Measurements from ENCODE around the gene ZNF346. TPM values are rescaled to one million over a fixed set of nuclear protein-coding genes. Genes with fewer than 3 reads are reported as not detected.

The ZNF346 gene
- total RNA-seq, 4 donors from 2014 or later = 14.4 to 22.9 (median 18.5) TPM

- intact Hi-C loops (cut with DNase I) = no loop called here
- WGBS = 50% methylated on average over 2 of the region's 2 CpGs
- peaks cover 21 to 30% (median 27%) of the 10 kb centered on the region in 4 donors for H3K4me1 ChIP-seq
- no peaks in the 10 kb centered on the region for H3K9me3 ChIP-seq
- no peak overlapping the region for H3K4me3 ChIP-seq
- no peaks in the 10 kb centered on the region for H3K36me3 ChIP-seq
- H3K27ac ChIP-seq (replicated peaks in 1 of 4) = no peak overlapping the region
- TF ChIP-seq POLR2A (IDR thresholded peaks at IDR 0.05; ENCODE audit: low read depth) (no peak), EP300 (IDR thresholded peaks at IDR 0.05) (no peak), POLR2AphosphoS5 (IDR thresholded peaks at IDR 0.05) (no peak), CTCF (IDR thresholded peaks at IDR 0.05) (no peak)
- DNase-seq (ENCODE audit: extremely low spot score) = no peak
- no peaks in the 10 kb centered on the region for H3K27me3 ChIP-seq
Measured at GRCh38 chr5:177008716-177009115, 13.8 kb upstream of the ZNF346 start.

GRCh38 chr5:177010153-177010552, 12.3 kb upstream of the ZNF346 start:
- H3K4me1 ChIP-seq = peaks cover 7 to 20% (median 17%) of the 10 kb centered on the region in 4 donors
- TF ChIP-seq CTCF (IDR thresholded peaks at IDR 0.05) (no peak), POLR2AphosphoS5 (IDR thresholded peaks at IDR 0.05) (no peak), EP300 (IDR thresholded peaks at IDR 0.05) (no peak), POLR2A (IDR thresholded peaks at IDR 0.05; ENCODE audit: low read depth) (no peak)

GRCh38 chr5:177015156-177015555, 7.3 kb upstream of the ZNF346 start:
- DNase-seq (ENCODE audit: extremely low spot score) = no peak
- no peak overlapping the region for H3K27ac ChIP-seq (replicated peaks in 1 of 4)
- intact Hi-C loops (cut with DNase I) = no loop called here
- H3K36me3 ChIP-seq = no peaks in the 10 kb centered on the region
- no peak for TF ChIP-seq CTCF (IDR thresholded peaks at IDR 0.05)
- no peak for TF ChIP-seq POLR2AphosphoS5 (IDR thresholded peaks at IDR 0.05)
- no peak for TF ChIP-seq POLR2A (IDR thresholded peaks at IDR 0.05; ENCODE audit: low read depth)
- no peak for TF ChIP-seq EP300 (IDR thresholded peaks at IDR 0.05)
- 93% methylated on average over 4 of the region's 4 CpGs for WGBS
- H3K27me3 ChIP-seq = no peaks in the 10 kb centered on the region
- no peak overlapping the region for H3K4me3 ChIP-seq
- H3K9me3 ChIP-seq = no peaks in the 10 kb centered on the region
- H3K4me1 ChIP-seq = peaks cover 4 to 14% (median 11%) of the 10 kb centered on the region in 4 donors

More at GRCh38 chr5:177010153-177010552, 12.3 kb upstream of the ZNF346 start:
- DNase-seq (ENCODE audit: extremely low spot score) = no peak
- WGBS = 93% methylated on average over 4 of the region's 4 CpGs
- no peaks in the 10 kb centered on the region for H3K9me3 ChIP-seq
- no peak overlapping the region for H3K4me3 ChIP-seq
- intact Hi-C loops (cut with DNase I) = no loop called here
- H3K27me3 ChIP-seq = no peaks in the 10 kb centered on the region
- H3K27ac ChIP-seq (replicated peaks in 1 of 4) = no peak overlapping the region
- no peaks in the 10 kb centered on the region for H3K36me3 ChIP-seq

- Histone ChIP-seq H3K4me3 (no peak overlapping the region), H3K4me1 (peaks cover 12 to 23% (median 19%) of the 10 kb centered on the region in 4 donors), H3K27me3 (no peaks in the 10 kb centered on the region), H3K27ac (replicated peaks in 1 of 4) (no peak overlapping the region), H3K9me3 (no peaks in the 10 kb centered on the region), H3K36me3 (no peaks in the 10 kb centered on the region)
- TF ChIP-seq POLR2A (IDR thresholded peaks at IDR 0.05; ENCODE audit: low read depth) = no peak
- TF ChIP-seq EP300 (IDR thresholded peaks at IDR 0.05) = no peak
- no peak for TF ChIP-seq POLR2AphosphoS5 (IDR thresholded peaks at IDR 0.05)
- TF ChIP-seq CTCF (IDR thresholded peaks at IDR 0.05) = no peak
- WGBS = 82% methylated on average over 2 of the region's 2 CpGs
- intact Hi-C loops (cut with DNase I) = no loop called here
- no peak for DNase-seq (ENCODE audit: extremely low spot score)
Measured at GRCh38 chr5:177018341-177018740, 4.2 kb upstream of the ZNF346 start.

- DNase-seq (ENCODE audit: extremely low spot score) = no peak
- no peaks in the 10 kb centered on the region for H3K36me3 ChIP-seq
- H3K9me3 ChIP-seq = no peaks in the 10 kb centered on the region
- TF ChIP-seq POLR2AphosphoS5 (IDR thresholded peaks at IDR 0.05) (no peak), EP300 (IDR thresholded peaks at IDR 0.05) (no peak), CTCF (IDR thresholded peaks at IDR 0.05) (no peak), POLR2A (IDR thresholded peaks at IDR 0.05; ENCODE audit: low read depth) (no peak)
- H3K4me1 ChIP-seq = peaks cover 19 to 34% (median 23%) of the 10 kb centered on the region in 4 donors
- H3K27me3 ChIP-seq = no peaks in the 10 kb centered on the region
- no peak overlapping the region for H3K27ac ChIP-seq (replicated peaks in 1 of 4)
- H3K4me3 ChIP-seq = no peak overlapping the region
- 89% methylated on average over 2 of the region's 2 CpGs for WGBS
- intact Hi-C loops (cut with DNase I) = no loop called here
Measured at GRCh38 chr5:177020033-177020432, 2.5 kb upstream of the ZNF346 start.
